ENCODE data around the gene ELN.

DNA sequence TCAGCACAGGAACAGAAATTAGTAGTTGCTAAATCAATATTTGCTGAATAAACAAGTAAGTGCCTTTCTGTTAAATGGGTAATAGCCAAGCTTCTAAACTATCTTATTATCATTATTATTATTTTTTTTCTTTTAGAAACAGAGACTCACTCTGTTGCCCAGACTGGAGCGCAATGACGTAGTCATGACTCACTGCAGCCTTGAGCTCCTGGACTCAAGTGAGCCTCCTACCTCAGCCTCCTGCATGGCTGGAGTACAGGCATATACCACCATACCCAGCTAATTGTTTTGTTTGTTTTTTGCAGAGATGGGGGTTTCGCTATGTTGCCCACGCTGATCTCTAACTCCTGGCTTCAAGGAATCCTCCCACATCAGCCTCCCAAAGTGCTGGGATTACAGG is 12.3 kb upstream of the ELN start:
- TF ChIP-seq POLR2A (IDR thresholded peaks at IDR 0.05) = no peak
- TF ChIP-seq, protein P1, sequence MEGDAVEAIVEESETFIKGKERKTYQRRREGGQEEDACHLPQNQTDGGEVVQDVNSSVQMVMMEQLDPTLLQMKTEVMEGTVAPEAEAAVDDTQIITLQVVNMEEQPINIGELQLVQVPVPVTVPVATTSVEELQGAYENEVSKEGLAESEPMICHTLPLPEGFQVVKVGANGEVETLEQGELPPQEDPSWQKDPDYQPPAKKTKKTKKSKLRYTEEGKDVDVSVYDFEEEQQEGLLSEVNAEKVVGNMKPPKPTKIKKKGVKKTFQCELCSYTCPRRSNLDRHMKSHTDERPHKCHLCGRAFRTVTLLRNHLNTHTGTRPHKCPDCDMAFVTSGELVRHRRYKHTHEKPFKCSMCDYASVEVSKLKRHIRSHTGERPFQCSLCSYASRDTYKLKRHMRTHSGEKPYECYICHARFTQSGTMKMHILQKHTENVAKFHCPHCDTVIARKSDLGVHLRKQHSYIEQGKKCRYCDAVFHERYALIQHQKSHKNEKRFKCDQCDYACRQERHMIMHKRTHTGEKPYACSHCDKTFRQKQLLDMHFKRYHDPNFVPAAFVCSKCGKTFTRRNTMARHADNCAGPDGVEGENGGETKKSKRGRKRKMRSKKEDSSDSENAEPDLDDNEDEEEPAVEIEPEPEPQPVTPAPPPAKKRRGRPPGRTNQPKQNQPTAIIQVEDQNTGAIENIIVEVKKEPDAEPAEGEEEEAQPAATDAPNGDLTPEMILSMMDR (IDR thresholded peaks at IDR 0.05) = no peak
